Ascending aorta (tissue), 2 donors: ENCODE data around the gene GPR22. TPM values are rescaled to one million over a fixed set of nuclear protein-coding genes. Genes with fewer than 3 reads are reported as not detected.

ENCODE experiments used
- DNase-seq, 2 donors: peaks; one replicate each; pipeline ENCODE4 v3.0.0-alpha.2; 2019; ENCODE audit warnings: low spot score in 2 of 2
- H3K27ac ChIP-seq, 2 donors: fragments of 200-600 bp; sonication (generic); one replicate each; pipeline ENCODE4 v1.5.1; 2016 to 2017; ENCODE audit warnings: mild to moderate bottlenecking in 1 of 2
- H3K27me3 ChIP-seq: fragments of 200-600 bp; sonication (generic); one replicate; pipeline ENCODE4 v1.5.1; 2017
- H3K36me3 ChIP-seq, 2 donors: fragments of 200-600 bp; sonication (generic); one replicate each; pipeline ENCODE4 v1.5.1; 2016
- H3K4me1 ChIP-seq, 2 donors: fragments of 200-600 bp; sonication (generic); one replicate each; pipeline ENCODE4 v1.5.1; 2016 to 2017; ENCODE audit warnings: mild to moderate bottlenecking in 1 of 2
- H3K4me3 ChIP-seq, 2 donors: fragments of 200-600 bp; sonication (generic); one replicate each; pipeline ENCODE4 v1.5.1; 2016 to 2017; ENCODE audit warnings: mild to moderate bottlenecking in 1 of 2
- H3K9me3 ChIP-seq, 2 donors: fragments of 200-600 bp; sonication (generic); one replicate each; pipeline ENCODE4 v1.5.1; 2016
- CTCF ChIP-seq, 3 experiments: fragments of 200-600 bp in 2 of 3; fragments of 450-650 bp in 1 of 3; sonication (generic) in 2 of 3; IDR thresholded peaks; one replicate each; pipeline ENCODE4 v1.5.1; 2016 to 2019; ENCODE audit warnings: antibody characterized with exemption in 3 of 3, mild to moderate bottlenecking in 1 of 3, moderate library complexity in 1 of 3
- intact Hi-C: fragments of 100-400 bp; cut with DNase I; formaldehyde crosslinking; loops from one replicate; pipeline ENCODE4 v1.15.1; 2023
- total RNA-seq: library from RNA; depleted of rRNA; stranded (reverse); fragments of >200 nt; gene quantifications from one replicate; pipeline ENCODE4 v1.1.0, GENCODE V29; 2016

Gene GPR22
- not detected for total RNA-seq

- H3K27ac ChIP-seq: no peak within 1 kb of the TSS
- H3K36me3 ChIP-seq: no peaks in the 10 kb centered on the region
- H3K4me1 ChIP-seq: no peaks in the 10 kb centered on the region
- intact Hi-C loops: loop anchor here (10.0 kb wide), 1 partner anchor 195 kb away; the partner anchor contains the start of gene SLC26A4
- no peaks in the 10 kb centered on the region for H3K27me3 ChIP-seq
- H3K4me3 ChIP-seq: no peak within 1 kb of the TSS
- DNase-seq: no peak
- no peaks in the 10 kb centered on the region for H3K9me3 ChIP-seq
- TF ChIP-seq CTCF (IDR thresholded peaks at IDR 0.05): no peak
Observed at GRCh38 chr7:107469929-107470328, at the start of gene GPR22. TSS of gene GPR22 (plus strand) at chr7:107470057. CDS start at chr7:107474061, 4,004 bp downstream.

GRCh38 chr7:107427462-107427861 is 42.4 kb upstream of the GPR22 start:
- no peak for DNase-seq
- intact Hi-C loops: no loop called here
- no peak overlapping the region for H3K4me3 ChIP-seq
- no peaks in the 10 kb centered on the region for H3K36me3 ChIP-seq
- H3K9me3 ChIP-seq: no peaks in the 10 kb centered on the region
- H3K4me1 ChIP-seq: no peaks in the 10 kb centered on the region
- no peak for TF ChIP-seq CTCF (IDR thresholded peaks at IDR 0.05)
- no peaks in the 10 kb centered on the region for H3K27me3 ChIP-seq
- H3K27ac ChIP-seq: no peak overlapping the region

- no peak for DNase-seq
- Histone ChIP-seq H3K4me3 (no peak overlapping the region), H3K27ac (no peak overlapping the region), H3K9me3 (peaks cover 0 to 7% of the 10 kb centered on the region in 2 donors), H3K27me3 (no peaks in the 10 kb centered on the region), H3K4me1 (no peaks in the 10 kb centered on the region), H3K36me3 (no peaks in the 10 kb centered on the region)
- intact Hi-C loops: no loop called here
- TF ChIP-seq CTCF (IDR thresholded peaks at IDR 0.05): no peak
Observed at GRCh38 chr7:107428642-107429041, 41.2 kb upstream of the GPR22 start.

GRCh38 chr7:107430057-107430456 is 39.8 kb upstream of the GPR22 start:
- no peaks in the 10 kb centered on the region for H3K4me1 ChIP-seq
- H3K36me3 ChIP-seq: no peaks in the 10 kb centered on the region
- no peak overlapping the region for H3K27ac ChIP-seq
- TF ChIP-seq CTCF (IDR thresholded peaks at IDR 0.05): no peak
- H3K9me3 ChIP-seq: peaks cover 0 to 8% of the 10 kb centered on the region in 2 donors
- no peaks in the 10 kb centered on the region for H3K27me3 ChIP-seq
- intact Hi-C loops: no loop called here
- DNase-seq: no peak
- H3K4me3 ChIP-seq: no peak overlapping the region

- no peak for TF ChIP-seq CTCF (IDR thresholded peaks at IDR 0.05)
- peaks cover 0 to 8% of the 10 kb centered on the region in 2 donors for H3K9me3 ChIP-seq
- DNase-seq: no peak
- no peak overlapping the region for H3K27ac ChIP-seq
- H3K27me3 ChIP-seq: no peaks in the 10 kb centered on the region
- H3K4me1 ChIP-seq: no peaks in the 10 kb centered on the region
- intact Hi-C loops: no loop called here
- H3K4me3 ChIP-seq: no peak overlapping the region
- no peaks in the 10 kb centered on the region for H3K36me3 ChIP-seq
Observed at GRCh38 chr7:107432261-107432660, 37.6 kb upstream of the GPR22 start.

GRCh38 chr7:107435749-107436148 is 34.1 kb upstream of the GPR22 start:
- Histone ChIP-seq H3K4me1 (no peaks in the 10 kb centered on the region), H3K4me3 (no peak overlapping the region), H3K27ac (no peak overlapping the region), H3K9me3 (peaks cover 0 to 8% of the 10 kb centered on the region in 2 donors), H3K36me3 (no peaks in the 10 kb centered on the region), H3K27me3 (no peaks in the 10 kb centered on the region)
- DNase-seq: no peak
- intact Hi-C loops: no loop called here
- no peak for TF ChIP-seq CTCF (IDR thresholded peaks at IDR 0.05)
